DND-41 (cell line): ENCODE results near the gene CDK7.
"Not testable (repeated sequence)": the region's sequence is repeated elsewhere in the genome, so short reads cannot be mapped to it uniquely, and the experiment has no call there.

ENCODE experiments used
- ATAC-seq: fragments of 200-7000 bp; cut with Tn5 transposase; 3 replicates; pipeline ENCODE4 v1.9.1; 2021; ENCODE audit warnings: low read depth; ENCODE audit not compliant: insufficient read depth
- DNase-seq: peaks from one replicate; pipeline ENCODE4 v3.0.0-alpha.2; 2020
- H2AFZ ChIP-seq: 2 replicates; pipeline ENCODE4 v1.6.0; 2012; ENCODE audit warnings: low read depth, low read length
- H3K27ac ChIP-seq: 2 replicates; pipeline ENCODE4 v1.5.1; 2012; ENCODE audit warnings: low read length, inconsistent platforms
- H3K27me3 ChIP-seq: fragments of 200-600 bp; sonication (generic); 2 replicates; pipeline ENCODE4 v1.6.0; 2012; ENCODE audit warnings: low read length, mild to moderate bottlenecking, inconsistent platforms; ENCODE audit not compliant: insufficient read depth, poor library complexity
- H3K36me3 ChIP-seq: 2 replicates; pipeline ENCODE4 v1.5.1; 2012; ENCODE audit warnings: low read length, inconsistent platforms; ENCODE audit not compliant: insufficient read depth
- H3K4me1 ChIP-seq: 2 replicates; pipeline ENCODE4 v1.5.1; 2012; ENCODE audit warnings: mild to moderate bottlenecking, low read length; ENCODE audit not compliant: insufficient read depth
- H3K4me2 ChIP-seq: 2 replicates; pipeline ENCODE4 v1.6.0; 2012; ENCODE audit warnings: mild to moderate bottlenecking, moderate library complexity, low read length, inconsistent platforms; ENCODE audit not compliant: insufficient read depth
- H3K4me3 ChIP-seq, 2 experiments: fragments of 200-600 bp in 1 of 2; shearing (Covaris generic) in 1 of 2; 2 replicates each; pipeline ENCODE4 v1.5.1; 2012 to 2016; ENCODE audit warnings: inconsistent platforms in 2 of 2, low read length in 2 of 2, mild to moderate bottlenecking in 2 of 2, low read depth in 1 of 2, moderate library complexity in 1 of 2
- H3K79me2 ChIP-seq: 2 replicates; pipeline ENCODE4 v1.6.0; 2012; ENCODE audit warnings: low read length, inconsistent platforms; ENCODE audit not compliant: insufficient read depth
- H3K9ac ChIP-seq: 2 replicates; pipeline ENCODE4 v1.6.0; 2012; ENCODE audit warnings: low read depth, mild to moderate bottlenecking, inconsistent platforms, low read length, moderate library complexity
- H3K9me3 ChIP-seq: 2 replicates; pipeline ENCODE4 v1.5.1; 2012; ENCODE audit warnings: low read length, moderate library complexity, mild to moderate bottlenecking, inconsistent platforms; ENCODE audit not compliant: insufficient read depth, severe bottlenecking
- H4K20me1 ChIP-seq: 2 replicates; pipeline ENCODE4 v1.6.0; 2012; ENCODE audit warnings: low read length; ENCODE audit not compliant: insufficient read depth
- EZH2 ChIP-seq: IDR thresholded peaks from 3 replicates; pipeline ENCODE4 v1.6.1; 2012; ENCODE audit warnings: borderline replicate concordance, low read depth, mild to moderate bottlenecking, moderate library complexity, low read length, inconsistent platforms; ENCODE audit not compliant: severe bottlenecking
- TF ChIP-seq, protein P1 (sequence below): IDR thresholded peaks from 2 replicates; pipeline ENCODE4 v1.5.1; 2012; ENCODE audit warnings: borderline replicate concordance, low read length, moderate library complexity, mild to moderate bottlenecking; ENCODE audit not compliant: poor library complexity, severe bottlenecking; ENCODE audit errors: extremely low read depth

Gene CDK7

DNA sequence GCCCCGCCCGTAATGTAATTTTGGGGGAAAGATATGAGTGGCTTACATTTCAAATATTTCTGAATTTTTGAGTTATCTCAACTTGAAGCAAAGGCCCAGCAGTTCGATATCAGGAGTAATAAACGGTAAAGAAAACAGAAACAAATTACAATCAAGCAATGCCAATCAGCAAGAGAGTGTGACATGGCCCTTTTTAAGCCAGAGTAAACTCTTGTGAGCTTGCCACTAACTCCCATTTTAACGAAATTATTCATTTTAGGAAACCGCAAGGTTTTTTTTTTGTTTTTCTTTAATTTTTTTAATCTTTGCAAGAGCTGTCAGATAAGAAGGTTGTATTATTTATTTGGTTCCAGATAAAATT is 17.6 kb upstream of the CDK7 start:
- H3K9me3 ChIP-seq: no peaks in the 10 kb centered on the region
- peak overlapping the region; percentile 63 for H3K9ac ChIP-seq
- no peak for ATAC-seq
- no peak for DNase-seq
- TF ChIP-seq, protein P1, sequence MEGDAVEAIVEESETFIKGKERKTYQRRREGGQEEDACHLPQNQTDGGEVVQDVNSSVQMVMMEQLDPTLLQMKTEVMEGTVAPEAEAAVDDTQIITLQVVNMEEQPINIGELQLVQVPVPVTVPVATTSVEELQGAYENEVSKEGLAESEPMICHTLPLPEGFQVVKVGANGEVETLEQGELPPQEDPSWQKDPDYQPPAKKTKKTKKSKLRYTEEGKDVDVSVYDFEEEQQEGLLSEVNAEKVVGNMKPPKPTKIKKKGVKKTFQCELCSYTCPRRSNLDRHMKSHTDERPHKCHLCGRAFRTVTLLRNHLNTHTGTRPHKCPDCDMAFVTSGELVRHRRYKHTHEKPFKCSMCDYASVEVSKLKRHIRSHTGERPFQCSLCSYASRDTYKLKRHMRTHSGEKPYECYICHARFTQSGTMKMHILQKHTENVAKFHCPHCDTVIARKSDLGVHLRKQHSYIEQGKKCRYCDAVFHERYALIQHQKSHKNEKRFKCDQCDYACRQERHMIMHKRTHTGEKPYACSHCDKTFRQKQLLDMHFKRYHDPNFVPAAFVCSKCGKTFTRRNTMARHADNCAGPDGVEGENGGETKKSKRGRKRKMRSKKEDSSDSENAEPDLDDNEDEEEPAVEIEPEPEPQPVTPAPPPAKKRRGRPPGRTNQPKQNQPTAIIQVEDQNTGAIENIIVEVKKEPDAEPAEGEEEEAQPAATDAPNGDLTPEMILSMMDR: no peak
- TF ChIP-seq EZH2: no peak
- H3K4me1 ChIP-seq: peaks cover 29% of the 10 kb centered on the region
- peaks cover 36% of the 10 kb centered on the region for H3K79me2 ChIP-seq
- H4K20me1 ChIP-seq: no peaks in the 10 kb centered on the region
- no peaks in the 10 kb centered on the region for H3K27me3 ChIP-seq
- H2AFZ ChIP-seq: peak overlapping the region; percentile 90
- H3K27ac ChIP-seq: peak overlapping the region; percentile 37
- peak overlapping the region; percentile 39 to 87; a peak in 3 of 4 replicates for H3K4me3 ChIP-seq
- H3K4me2 ChIP-seq: peak overlapping the region; percentile 65
- H3K36me3 ChIP-seq: peaks cover 12% of the 10 kb centered on the region

DNA sequence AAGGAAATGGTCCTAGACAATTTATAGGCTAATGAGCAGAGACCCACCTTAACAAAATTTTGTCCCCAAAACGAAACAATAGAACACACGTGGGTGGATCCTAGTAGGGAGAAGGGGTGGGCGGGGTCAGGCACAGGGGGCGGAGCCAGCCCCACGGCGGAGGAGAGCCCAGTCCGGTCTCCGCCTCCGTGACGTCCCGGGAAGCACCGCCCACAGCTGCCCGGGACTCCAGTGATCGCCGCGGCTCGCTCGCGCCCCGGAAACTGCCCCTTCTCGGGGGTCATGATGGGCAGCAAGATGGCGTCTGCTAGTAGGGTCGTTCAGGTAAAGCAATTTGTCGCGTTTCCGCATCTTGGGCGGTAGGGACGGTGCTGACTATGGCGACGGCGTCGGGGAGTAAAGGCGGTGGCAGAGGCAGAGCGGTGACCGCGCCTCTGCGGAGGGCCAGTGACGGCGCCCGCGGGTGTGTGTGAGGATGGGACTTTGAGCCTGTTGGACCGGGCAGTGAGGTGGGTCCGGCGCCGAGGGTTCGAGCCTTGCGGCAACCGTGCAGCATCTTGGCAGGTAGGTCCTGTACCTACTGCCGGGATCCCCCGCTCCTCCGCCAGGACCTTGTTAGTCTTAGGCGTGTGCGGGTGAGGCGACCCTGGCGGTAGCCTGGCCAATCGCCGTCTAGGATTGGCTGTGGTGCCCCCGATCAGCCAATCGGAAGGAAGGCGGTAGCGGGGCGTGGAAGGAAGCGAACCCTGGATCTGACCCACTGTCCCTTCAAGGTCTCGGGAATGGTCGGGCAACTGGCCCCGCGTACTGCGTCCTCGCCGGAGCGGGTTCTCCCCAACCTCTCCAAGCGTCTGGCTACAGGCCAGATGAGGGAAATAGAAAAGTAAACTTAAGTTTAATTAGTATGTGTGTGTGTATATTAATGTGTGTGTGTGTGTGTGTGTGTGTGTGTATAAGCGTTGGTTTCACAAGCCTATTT is 16.8 kb upstream of the CDK7 start:
- DNase-seq (peak; percentile 95), ATAC-seq (peak; percentile 89)
- peak overlapping the region; percentile 74 for H3K27ac ChIP-seq
- no peaks in the 10 kb centered on the region for H4K20me1 ChIP-seq
- peak overlapping the region; percentile 90 for H2AFZ ChIP-seq
- H3K27me3 ChIP-seq: no peaks in the 10 kb centered on the region
- H3K36me3 ChIP-seq: peaks cover 11% of the 10 kb centered on the region
- peaks cover 43% of the 10 kb centered on the region for H3K79me2 ChIP-seq
- peak overlapping the region; percentile 65 for H3K4me2 ChIP-seq
- peaks cover 29% of the 10 kb centered on the region for H3K4me1 ChIP-seq
- peak overlapping the region; percentile 39 to 87 for H3K4me3 ChIP-seq
- TF ChIP-seq, protein P1: peak; percentile 13
- no peak for TF ChIP-seq EZH2
- H3K9ac ChIP-seq: peak overlapping the region; percentile 63
- H3K9me3 ChIP-seq: no peaks in the 10 kb centered on the region

DNA sequence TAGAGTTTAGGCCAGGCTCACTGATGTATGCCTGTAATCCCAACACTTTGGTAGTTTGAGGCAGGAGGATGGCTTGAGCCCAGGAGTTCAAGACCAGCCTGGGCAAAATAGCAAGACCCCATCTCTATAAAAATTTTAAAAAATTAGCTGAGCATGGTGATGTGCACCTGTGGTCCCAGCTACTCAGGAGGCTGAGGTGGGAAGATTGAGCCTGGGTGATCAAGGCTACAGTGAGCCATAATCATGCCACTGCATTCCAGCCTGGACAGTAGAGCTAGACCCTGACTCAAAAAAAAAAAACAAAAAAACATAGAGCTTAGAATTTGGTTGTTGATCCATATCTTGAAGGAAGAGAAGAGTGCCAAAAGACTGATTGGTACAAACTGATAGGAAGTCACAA is 14.7 kb upstream of the CDK7 start:
- no peaks in the 10 kb centered on the region for H4K20me1 ChIP-seq
- peaks cover 6% of the 10 kb centered on the region; the same call in 1 of the 2 replicates for H3K36me3 ChIP-seq
- TF ChIP-seq, protein P1: no peak
- no peak for TF ChIP-seq EZH2
- H3K4me1 ChIP-seq: peaks cover 29% of the 10 kb centered on the region
- no peaks in the 10 kb centered on the region for H3K27me3 ChIP-seq
- H3K9me3 ChIP-seq: no peaks in the 10 kb centered on the region
- DNase-seq (no peak), ATAC-seq (no peak)
- H2AFZ ChIP-seq: no peak overlapping the region
- H3K79me2 ChIP-seq: peaks cover 47% of the 10 kb centered on the region
- H3K9ac ChIP-seq: no peak overlapping the region
- H3K4me2 ChIP-seq: peak overlapping the region; percentile 3; the same call in 1 of the 2 replicates
- no peak overlapping the region for H3K27ac ChIP-seq
- no peak overlapping the region for H3K4me3 ChIP-seq

DNA sequence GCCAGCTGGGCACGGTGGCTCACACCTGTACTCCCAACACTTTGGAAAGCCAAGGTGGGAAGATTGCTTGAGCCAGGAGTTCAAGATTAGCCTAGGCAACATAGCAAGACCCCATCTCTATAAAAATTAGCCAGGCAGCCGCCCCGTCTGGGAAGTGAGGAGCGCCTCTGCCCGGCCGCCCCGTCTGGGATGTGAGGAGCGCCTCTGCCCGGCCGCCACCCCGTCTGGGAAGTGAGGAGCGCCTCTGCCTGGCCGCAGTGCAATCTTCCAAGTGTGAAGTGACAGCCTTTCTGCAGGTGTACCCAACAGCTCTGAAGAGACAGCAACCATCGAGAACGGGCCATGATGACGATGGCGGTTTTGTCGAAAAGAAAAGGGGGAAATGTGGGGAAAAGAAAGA is 14.3 kb upstream of the CDK7 start:
- Histone ChIP-seq H3K4me1 (peaks cover 29% of the 10 kb centered on the region), H3K79me2 (peaks cover 47% of the 10 kb centered on the region)
- H2AFZ ChIP-seq, H3K27ac ChIP-seq, ATAC-seq, H3K36me3 ChIP-seq, H3K9me3 ChIP-seq, H3K4me3 ChIP-seq, H3K27me3 ChIP-seq, H3K9ac ChIP-seq, H4K20me1 ChIP-seq, H3K4me2 ChIP-seq, DNase-seq: not testable (repeated sequence)

DNA sequence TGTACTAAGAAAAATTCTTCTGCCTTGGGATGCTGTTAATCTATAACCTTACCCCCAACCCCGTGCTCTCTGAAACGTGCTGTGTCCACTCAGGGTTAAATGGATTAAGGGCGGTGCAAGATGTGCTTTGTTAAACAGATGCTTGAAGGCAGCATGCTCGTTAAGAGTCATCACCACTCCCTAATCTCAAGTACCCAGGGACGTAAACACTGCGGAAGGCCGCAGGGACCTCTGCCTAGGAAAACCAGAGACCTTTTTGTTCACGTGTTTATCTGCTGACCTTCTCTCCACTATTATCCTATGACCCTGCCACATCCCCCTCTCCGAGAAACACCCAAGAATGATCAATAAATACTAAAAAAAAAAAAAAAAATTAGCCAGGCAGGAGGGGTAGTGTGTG is 13.9 kb upstream of the CDK7 start:
- H3K9me3 ChIP-seq, H3K27me3 ChIP-seq, H3K36me3 ChIP-seq, DNase-seq, H3K4me2 ChIP-seq, H3K4me3 ChIP-seq, H3K27ac ChIP-seq, H2AFZ ChIP-seq, H3K9ac ChIP-seq, ATAC-seq, H4K20me1 ChIP-seq: not testable (repeated sequence)
- Histone ChIP-seq H3K4me1 (peaks cover 28% of the 10 kb centered on the region), H3K79me2 (peaks cover 47% of the 10 kb centered on the region)
